GM19463 (cell line): ENCODE results near the gene MEF2C.
"Not testable (repeated sequence)": the region's sequence is repeated elsewhere in the genome, so short reads cannot be mapped to it uniquely, and the experiment has no call there.

Experiments used
- ATAC-seq: cut with Tn5 transposase; IDR thresholded peaks from one replicate; pipeline ENCODE4 v1.9.1; 2021; ENCODE audit warnings: mild to moderate bottlenecking, moderate library complexity; ENCODE audit not compliant: unreplicated experiment

The MEF2C gene

GRCh38 chr5:88863523-88863922 is 19.5 kb downstream of the MEF2C start:
- ATAC-seq, result no peak

GRCh38 chr5:88862547-88863175 is 20.3 kb downstream of the MEF2C start:
- ATAC-seq, result no peak

GRCh38 chr5:88861231-88861630 is 21.8 kb downstream of the MEF2C start:
- ATAC-seq, result no peak

- no peak for ATAC-seq
Observed at GRCh38 chr5:88860501-88860900, 22.5 kb downstream of the MEF2C start.

- ATAC-seq, result no peak
Observed at GRCh38 chr5:88858392-88858791, 24.6 kb downstream of the MEF2C start.

GRCh38 chr5:88856381-88856780 is 26.6 kb downstream of the MEF2C start:
- ATAC-seq, result not testable (repeated sequence)

- ATAC-seq, result no peak
Observed at GRCh38 chr5:88854769-88855168, 28.2 kb downstream of the MEF2C start.

GRCh38 chr5:88847420-88847819 is 35.6 kb downstream of the MEF2C start:
- ATAC-seq, result no peak

GRCh38 chr5:88846434-88846833 is 36.5 kb downstream of the MEF2C start:
- ATAC-seq, result no peak

- peak; percentile 83 for ATAC-seq
Observed at GRCh38 chr5:88845081-88845697, 37.8 kb downstream of the MEF2C start.

GRCh38 chr5:88842784-88843183 is 40.2 kb downstream of the MEF2C start:
- ATAC-seq, result no peak

GRCh38 chr5:88841212-88841611 is 41.8 kb downstream of the MEF2C start:
- no peak for ATAC-seq

- ATAC-seq, result no peak
Observed at GRCh38 chr5:88840495-88840894, 42.5 kb downstream of the MEF2C start.

GRCh38 chr5:88839238-88839637 is 43.7 kb downstream of the MEF2C start:
- ATAC-seq, result no peak

GRCh38 chr5:88838500-88838899 is 44.5 kb downstream of the MEF2C start:
- no peak for ATAC-seq

- ATAC-seq, result no peak
Observed at GRCh38 chr5:88837817-88838216, 45.2 kb downstream of the MEF2C start.

GRCh38 chr5:88837222-88837621 is 45.8 kb downstream of the MEF2C start:
- no peak for ATAC-seq

GRCh38 chr5:88836195-88836838 is 46.7 kb downstream of the MEF2C start:
- ATAC-seq, result no peak

GRCh38 chr5:88834499-88834898 is 48.5 kb downstream of the MEF2C start:
- ATAC-seq, result no peak

- no peak for ATAC-seq
Observed at GRCh38 chr5:88834131-88834462, 48.9 kb downstream of the MEF2C start.

- ATAC-seq, result peak; percentile 37
Observed at GRCh38 chr5:88833371-88834130, 49.4 kb downstream of the MEF2C start.

GRCh38 chr5:88831816-88832215 is 51.2 kb downstream of the MEF2C start:
- ATAC-seq, result no peak
